Stimulated activated CD4-positive, alpha-beta T cell treated with anti-CD3 and anti-CD28 coated beads, Interleukin-4, amount 100 ng/mL, for 24 hours (primary cell): ENCODE results near the gene TMC1.

Source experiments
- DNase-seq: peaks from one replicate; pipeline ENCODE4 v3.0.0-alpha.2; 2020

Gene TMC1

GRCh38 chr9:72883875-72884274 lies 362.5 kb downstream of the TMC1 start:
- DNase-seq = no peak

- DNase-seq = no peak
These were observed 363.1 kb downstream of the TMC1 start for GRCh38 chr9:72884508-72884907.
